ENCODE results near the gene COL5A2. TPM values are rescaled to one million over a fixed set of nuclear protein-coding genes. Genes with fewer than 3 reads are reported as not detected.

COL5A2 gene
- total and polyA plus RNA-seq, 8 donors: 1.9 to 43.3 (median 3.3) TPM

- H3K36me3 ChIP-seq: no peaks in the 10 kb centered on the region
- no peaks in the 10 kb centered on the region for H3K4me1 ChIP-seq
- H3K9me3 ChIP-seq: no peaks in the 10 kb centered on the region
- ATAC-seq: no peak
- H3K27me3 ChIP-seq: no peaks in the 10 kb centered on the region
- no peak for FAIRE-seq
- no peak for DNase-seq
- intact Hi-C loops (cut with DNase I): no loop called here
- TF ChIP-seq CTCF (IDR thresholded peaks at IDR 0.05): no peak
- 70 to 71% methylated on average over 4 of the region's 4 CpGs for WGBS, 2 donors
- H3K27ac ChIP-seq: no peak overlapping the region
- H3K4me3 ChIP-seq: no peak overlapping the region
Measured at GRCh38 chr2:188986839-188987238, 192.7 kb downstream of the COL5A2 start.

DNA sequence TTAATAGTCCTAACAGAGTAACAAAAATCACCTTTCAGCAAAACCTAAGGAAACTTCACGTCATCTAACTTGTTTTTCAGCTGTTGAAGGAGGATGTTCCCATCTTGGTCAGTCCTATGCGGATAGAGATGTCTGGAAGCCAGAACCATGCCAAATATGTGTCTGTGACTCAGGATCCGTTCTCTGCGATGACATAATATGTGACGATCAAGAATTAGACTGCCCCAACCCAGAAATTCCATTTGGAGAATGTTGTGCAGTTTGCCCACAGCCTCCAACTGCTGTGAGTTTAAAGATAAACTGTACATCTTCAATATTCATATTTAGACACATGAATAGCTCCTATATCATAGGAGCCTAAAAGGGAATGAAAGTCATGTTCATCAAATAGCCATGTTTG lies 194.9 kb downstream of the COL5A2 start:
- no peak for TF ChIP-seq CTCF (IDR thresholded peaks at IDR 0.05)
- Histone ChIP-seq H3K36me3 (no peaks in the 10 kb centered on the region), H3K9me3 (no peaks in the 10 kb centered on the region), H3K27ac (no peak overlapping the region), H3K27me3 (no peaks in the 10 kb centered on the region), H3K4me1 (no peaks in the 10 kb centered on the region), H3K4me3 (no peak overlapping the region)
- FAIRE-seq (no peak), DNase-seq (no peak), ATAC-seq (peak in 3 of 4 donors; percentile 35 to 49 (median 37))
- intact Hi-C loops (cut with DNase I): no loop called here
- 77 to 78% methylated on average over 5 of the region's 5 CpGs for WGBS, 2 donors

- DNase-seq (no peak), FAIRE-seq (peak; percentile 83), ATAC-seq (peak in 3 of 4 donors; percentile 28 to 59 (median 44))
- Histone ChIP-seq H3K4me1 (no peaks in the 10 kb centered on the region), H3K4me3 (no peak overlapping the region), H3K36me3 (no peaks in the 10 kb centered on the region), H3K27ac (no peak overlapping the region), H3K27me3 (no peaks in the 10 kb centered on the region), H3K9me3 (no peaks in the 10 kb centered on the region)
- no peak for TF ChIP-seq CTCF (IDR thresholded peaks at IDR 0.05)
- intact Hi-C loops (cut with DNase I): no loop called here
Measured at GRCh38 chr2:188984065-188984491, 195.5 kb downstream of the COL5A2 start.

DNA sequence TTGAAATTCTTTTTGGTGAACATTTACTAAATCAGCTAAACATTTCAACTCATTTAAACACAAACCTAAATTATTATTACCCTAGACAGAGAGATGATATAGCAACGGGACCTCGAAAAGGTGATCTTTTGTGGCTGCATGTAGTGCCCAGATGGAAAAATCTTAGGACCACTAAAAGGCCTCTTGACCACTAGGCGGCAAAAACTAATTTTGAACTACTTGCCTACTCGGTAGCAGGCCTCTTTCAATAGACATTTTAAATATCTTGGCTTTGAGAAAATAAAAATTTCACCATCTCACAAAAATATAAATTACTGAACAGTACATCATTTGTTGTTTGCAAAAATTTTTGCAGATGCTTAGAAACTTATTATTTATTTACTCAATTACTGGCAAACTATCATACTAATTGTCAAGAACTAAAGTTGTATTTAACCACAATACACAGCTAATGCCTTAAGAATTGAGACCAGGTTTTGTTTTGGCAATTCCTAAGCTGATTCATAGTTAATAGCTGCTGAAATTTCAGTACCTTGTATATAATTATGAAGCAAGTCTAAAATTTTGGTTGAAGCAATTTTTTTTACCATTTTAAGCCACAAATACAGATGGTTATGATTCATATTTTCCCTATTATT lies 196.0 kb downstream of the COL5A2 start:
- Histone ChIP-seq H3K4me3 (no peak overlapping the region), H3K27ac (no peak overlapping the region), H3K36me3 (no peaks in the 10 kb centered on the region), H3K9me3 (no peaks in the 10 kb centered on the region), H3K27me3 (no peaks in the 10 kb centered on the region), H3K4me1 (no peaks in the 10 kb centered on the region)
- intact Hi-C loops (cut with DNase I): no loop called here
- TF ChIP-seq CTCF (IDR thresholded peaks at IDR 0.05): no peak
- no peak for DNase-seq
- 61 to 86% methylated on average over 4 of the region's 4 CpGs for WGBS, 2 donors
- peak in 2 of 4 donors; percentile 36 to 42 for ATAC-seq
- no peak for FAIRE-seq

Small RNA genes lying within 50 kb of the gene (microRNA-seq; reads per million reads assigned to microRNA genes)
- gene MIR3129 (0.59 to 0.77 reads per million in 2 donors), gene MIR3606 (0 to 1.8 reads per million in 2 donors)

Other genes starting within 250 kb of the COL5A2 start
- 100 to 1,000 TPM in 2 of 6 donors, 10 to 100 TPM in 4; 10.6 to 746 (median 37.7) TPM for gene COL3A1, start 205.4 kb downstream of the COL5A2 start, total RNA-seq
- gene COL3A1, start 205.4 kb downstream of the COL5A2 start, polyA plus RNA-seq: 10 to 100 TPM; 10.8 to 16.7 TPM

Data from pancreas (tissue), 10 donors.